HG03025 (cell line): Measurements from ENCODE around the gene GATAD2A.

Experiments used
- ATAC-seq: cut with Tn5 transposase; IDR thresholded peaks from one replicate; pipeline ENCODE4 v1.9.1; 2021; ENCODE audit warnings: mild to moderate bottlenecking, moderate library complexity; ENCODE audit not compliant: unreplicated experiment, low FRiP score

GATAD2A gene

GRCh38 chr19:19487077-19487949 lies 81.8 kb downstream of the GATAD2A start:
- no peak for ATAC-seq

- no peak for ATAC-seq
Observed at GRCh38 chr19:19487950-19488874, 82.7 kb downstream of the GATAD2A start.

- ATAC-seq = no peak
Observed at GRCh38 chr19:19488875-19489690, 83.6 kb downstream of the GATAD2A start.

GRCh38 chr19:19489804-19490204 lies 84.3 kb downstream of the GATAD2A start:
- no peak for ATAC-seq

GRCh38 chr19:19490214-19490968 lies 84.9 kb downstream of the GATAD2A start:
- no peak for ATAC-seq

- ATAC-seq = no peak
Observed at GRCh38 chr19:19491321-19492025, 86.0 kb downstream of the GATAD2A start.

- no peak for ATAC-seq
Observed at GRCh38 chr19:19492026-19492610, 86.6 kb downstream of the GATAD2A start.

GRCh38 chr19:19493841-19494546 lies 88.5 kb downstream of the GATAD2A start:
- no peak for ATAC-seq

GRCh38 chr19:19495614-19496603 lies 90.4 kb downstream of the GATAD2A start:
- no peak for ATAC-seq

- ATAC-seq = no peak
Observed at GRCh38 chr19:19498255-19498991, 92.9 kb downstream of the GATAD2A start.

- no peak for ATAC-seq
Observed at GRCh38 chr19:19499272-19499995, 94.0 kb downstream of the GATAD2A start.

GRCh38 chr19:19500975-19501644 lies 95.6 kb downstream of the GATAD2A start:
- ATAC-seq = no peak

GRCh38 chr19:19501798-19502197 lies 96.3 kb downstream of the GATAD2A start:
- no peak for ATAC-seq

- no peak for ATAC-seq
Observed at GRCh38 chr19:19502281-19502680, 96.8 kb downstream of the GATAD2A start.
